ENCODE data around the gene SHE. TPM values are rescaled to one million over a fixed set of nuclear protein-coding genes. Genes with fewer than 3 reads are reported as not detected.

SHE gene
- total and polyA plus RNA-seq, 2 of the 8 experiments (the other 6 are each of a cell fraction or from before 2014, with no cell fraction given) = 0.44 to 0.45 TPM

DNA sequence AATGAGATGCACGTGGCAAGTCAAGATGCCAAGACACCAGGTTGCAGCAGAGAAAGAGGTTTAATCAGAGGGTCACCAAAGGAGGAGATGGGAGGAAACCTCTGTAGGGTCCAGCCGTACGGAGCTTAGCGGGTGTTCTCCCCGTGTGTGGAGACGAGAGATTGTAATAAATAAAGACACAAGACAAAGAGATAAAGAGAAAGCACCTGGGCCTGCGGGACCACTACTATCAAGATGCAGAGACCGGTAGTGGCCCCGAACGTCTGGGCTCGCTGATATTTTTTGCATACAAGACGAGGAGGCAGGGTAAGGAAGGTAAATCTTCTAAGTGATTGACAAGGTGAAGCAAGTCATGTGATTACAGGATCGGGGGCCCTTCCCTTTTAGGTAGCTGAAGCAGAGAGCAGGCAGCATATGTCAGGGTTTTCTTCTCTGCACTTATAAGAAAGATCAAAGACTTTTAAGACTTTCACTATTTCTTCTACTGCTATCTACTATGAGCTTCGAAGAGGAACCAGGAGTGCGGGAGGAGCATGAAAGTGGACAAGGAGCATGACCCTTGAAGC is 41.4 kb downstream of the SHE start:
- Histone ChIP-seq H3K4me2 (ENCODE audit: insufficient read depth in 1 of 2, low read depth in 2 of 2, low read length in 2 of 2) (no peak overlapping the region), H3K79me2 (ENCODE audit: control insufficient read depth in 1 of 2, insufficient read depth in 2 of 2, low read length in 2 of 2) (no peaks in the 10 kb centered on the region), H3K79me1 (ENCODE audit: low read depth, low read length) (no peaks in the 10 kb centered on the region), H3K23ac (ENCODE audit: insufficient read length) (no peak overlapping the region), H2BK20ac (ENCODE audit: low read length) (no peak overlapping the region), H2AK5ac (ENCODE audit: low read depth, low read length) (no peak overlapping the region), H3K23me2 (ENCODE audit: low read depth, low read length) (no peaks in the 10 kb centered on the region), H3K9me3 (ENCODE audit: insufficient read depth in 2 of 2, low read depth in 1 of 2, low read length in 1 of 2) (no peaks in the 10 kb centered on the region), H3K18ac (ENCODE audit: extremely low read depth, low read length) (no peak overlapping the region), H3K27ac (ENCODE audit: low read depth, low read length) (no peak overlapping the region), H4K8ac (ENCODE audit: extremely low read depth, insufficient read depth, low read length) (no peak overlapping the region), H3K14ac (ENCODE audit: insufficient read length) (no peak overlapping the region), H3K36me3 (ENCODE audit: control insufficient read depth in 2 of 4, insufficient read depth in 4 of 4, low read length in 3 of 4) (no peaks in the 10 kb centered on the region), H4K91ac (replicated peaks; ENCODE audit: insufficient read length, low read length) (no peak overlapping the region), H3K9ac (replicated peaks in 1 of 4; ENCODE audit: extremely low read depth in 1 of 4, low read depth in 3 of 4, low read length in 3 of 4) (no peak overlapping the region), H2AFZ (ENCODE audit: low read length) (no peak overlapping the region), H4K5ac (ENCODE audit: insufficient read length, low read depth, low read length) (no peak overlapping the region), H3K27me3 (replicated peaks in 1 of 4; ENCODE audit: control insufficient read depth in 3 of 4, extremely low read depth in 1 of 4, insufficient read depth in 3 of 4, low read length in 3 of 4) (no peaks in the 10 kb centered on the region), H3K56ac (replicated peaks; ENCODE audit: insufficient read length, low read depth, low read length) (no peak overlapping the region), H3K4me3 (ENCODE audit: extremely low read depth in 1 of 4, insufficient read depth in 2 of 4, low read depth in 3 of 4, low read length in 4 of 4) (no peak overlapping the region), H2BK15ac (ENCODE audit: low read length) (no peak overlapping the region), H4K20me1 (replicated peaks in 1 of 2; ENCODE audit: control insufficient read depth in 1 of 2, insufficient read depth in 2 of 2, low read length in 2 of 2) (no peaks in the 10 kb centered on the region), H3K4me1 (replicated peaks in 1 of 4; ENCODE audit: control insufficient read depth in 3 of 4, insufficient read depth in 4 of 4, low read length in 3 of 4) (peaks cover 0 to 1% (median 0%) of the 10 kb centered on the region in 4 experiments; a peak in 2 of 7 replicates), H3K4ac (replicated peaks; ENCODE audit: insufficient read length, low read depth, low read length) (no peak overlapping the region), H2BK5ac (ENCODE audit: low read depth, low read length) (no peak overlapping the region), H2BK12ac (ENCODE audit: low read depth, low read length) (no peak overlapping the region), H2BK120ac (replicated peaks; ENCODE audit: low read depth, low read length) (no peak overlapping the region)
- DNase-seq (ENCODE audit: low read depth in 1 of 2, low spot score in 2 of 2) (no peak), FAIRE-seq (no peak)
- ChIA-PET CTCF (ENCODE audit: partially characterized antibody) (interaction anchor here (0.6 to 1.4 kb wide), 2 partner anchors 10 to 66 kb away, joined by 4 read pairs; no protein-coding TSS in a partner anchor), POLR2A (ENCODE audit: partially characterized antibody) (no interaction called here)
- 81% methylated on average over 15 of the region's 15 CpGs; no CpG with 5 or more reads in 1 of the 2 experiments for WGBS, 2 experiments (ENCODE audit: extremely low coverage in 1 of 2, insufficient coverage in 1 of 2, insufficient read length in 1 of 2, insufficient replicate concordance in 2 of 2, low coverage in 1 of 2, low lambda C conversion rate in 2 of 2, missing lambda C conversion rate in 1 of 2)
- TF ChIP-seq CHD2 (IDR thresholded peaks at IDR 0.05; ENCODE audit: low read length) = no peak
- TF ChIP-seq SRF (IDR thresholded peaks at IDR 0.05; ENCODE audit: low read depth, low read length) = no peak
- TF ChIP-seq FOSL1 (IDR thresholded peaks at IDR 0.05; ENCODE audit: insufficient read depth, low read depth, low read length) = no peak
- no peak for TF ChIP-seq SIX5 (IDR thresholded peaks at IDR 0.05; ENCODE audit: low read depth, low read length)

Measured in H1 (cell line).